Stimulated activated CD4-positive, alpha-beta T cell treated with anti-CD3 and anti-CD28 coated beads, Interleukin-1b, Interleukin-23, amount 100 ng/mL, for 4 hours (primary cell): ENCODE measurements around the gene CNTN1.

ENCODE experiments used
- DNase-seq, 2 donors: peaks; one replicate each; pipeline ENCODE4 v3.0.0-alpha.2; 2020; ENCODE audit warnings: low read depth in 2 of 2

The CNTN1 gene

DNA sequence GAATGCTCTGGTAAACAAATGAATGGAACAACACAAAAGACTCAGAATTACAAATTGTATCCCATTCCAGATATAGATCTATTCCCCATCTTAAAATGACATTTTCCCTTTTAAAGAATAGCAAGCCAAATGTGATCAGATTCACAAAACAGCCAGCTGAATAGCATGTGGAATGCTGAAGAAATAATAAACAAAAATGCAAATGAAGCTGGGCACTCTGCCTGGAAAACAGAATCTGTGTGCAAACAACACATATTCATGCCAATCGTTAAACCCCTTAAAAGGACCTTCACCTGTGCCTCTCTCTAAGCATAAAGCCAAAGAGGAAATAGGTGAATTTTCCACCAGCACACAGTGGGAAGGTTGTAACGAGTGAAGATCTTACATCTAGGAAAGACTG, 428.0 kb downstream of the CNTN1 start:
- DNase-seq = no peak

GRCh38 chr12:41121374-41121773, 429.1 kb downstream of the CNTN1 start:
- DNase-seq = no peak
